IMR-90 (cell line): ENCODE results near the gene MRPS21.

Experiments used
- CTCF ChIP-seq: conservative IDR thresholded peaks from 2 replicates; pipeline ENCODE4 v1.5.1; 2012; ENCODE audit warnings: mild to moderate bottlenecking, low read depth, low read length, improper control_type of control experiment
- MXI1 ChIP-seq: IDR thresholded peaks from 2 replicates; pipeline ENCODE4 v1.6.1; 2012; ENCODE audit warnings: low read depth, mild to moderate bottlenecking, low read length, moderate library complexity, borderline replicate concordance
- POLR2A ChIP-seq: IDR thresholded peaks from 2 replicates; pipeline ENCODE4 v1.6.1; 2012; ENCODE audit warnings: mild to moderate bottlenecking, low read depth, low read length

GRCh38 chr1:150282558-150282958, 11.1 kb upstream of the MRPS21 start:
- no peak for TF ChIP-seq MXI1
- TF ChIP-seq CTCF = no peak
- peak; percentile 63; the same call in 1 of the 2 replicates for TF ChIP-seq POLR2A
